HEK293 (cell line): ENCODE measurements around the gene RASGEF1B.

Experiments used
- CTCF ChIA-PET: fragments of 350-600 bp; formaldehyde crosslinking; extraction: SDS; loops from one replicate; lab custom pipeline; 2021; ENCODE audit warnings: antibody characterized with exemption; lab: Yijun Ruan, JAX
- POLR2A ChIA-PET: fragments of 300-600 bp; formaldehyde crosslinking; extraction: SDS; loops from one replicate; lab custom pipeline; 2020; ENCODE audit warnings: antibody characterized with exemption, inconsistent platforms; lab: Yijun Ruan, JAX
- H3K27ac ChIP-seq: fragments of 200-500 bp; sonication (Bioruptor generic); 2 replicates; pipeline ENCODE4 v1.5.1; 2014; ENCODE audit warnings: low read depth, low read length, control low read depth, inconsistent platforms; ENCODE audit errors: extremely low read depth
- H3K36me3 ChIP-seq, 2 experiments: fragments of 200-500 bp in 1 of 2; sonication (Bioruptor generic) in 1 of 2; 1 replicate in 1 of 2; 2 replicates in 1 of 2; pipeline ENCODE4 v1.5.1; 2014 to 2017; ENCODE audit warnings: inconsistent platforms in 2 of 2, low read length in 2 of 2; ENCODE audit not compliant: control insufficient read depth in 2 of 2, insufficient read depth in 1 of 2
- H3K4me1 ChIP-seq: fragments of 200-500 bp; sonication (Bioruptor generic); 2 replicates; pipeline ENCODE4 v1.5.1; 2014; ENCODE audit warnings: mild to moderate bottlenecking, low read length, inconsistent platforms; ENCODE audit not compliant: control insufficient read depth, insufficient read depth
- H3K4me3 ChIP-seq: 2 replicates; pipeline ENCODE4 v1.5.1; 2011; ENCODE audit warnings: low read depth, mild to moderate bottlenecking, control low read depth, low read length, moderate library complexity
- H3K9me3 ChIP-seq: fragments of 200-500 bp; sonication (Bioruptor generic); 2 replicates; pipeline ENCODE4 v1.5.1; 2014; ENCODE audit warnings: low read depth, low read length, inconsistent platforms; ENCODE audit not compliant: control insufficient read depth, insufficient read depth
- BCL11A ChIP-seq: fragments of 450-650 bp; formaldehyde crosslinking; IDR thresholded peaks from 2 replicates; pipeline ENCODE4 v1.5.1; 2016; ENCODE audit warnings: low read depth, missing biosample characterization, missing genetic modification characterization
- BCL6B ChIP-seq: fragments of 450-650 bp; formaldehyde crosslinking; IDR thresholded peaks from 2 replicates; pipeline ENCODE4 v1.5.1; 2017; ENCODE audit warnings: missing biosample characterization, missing genetic modification characterization
- ELK4 ChIP-seq: IDR thresholded peaks from 2 replicates; pipeline ENCODE4 v1.6.1; 2011; ENCODE audit warnings: mild to moderate bottlenecking, low read depth, low read length, borderline replicate concordance
- INSM2 ChIP-seq: fragments of 450-650 bp; formaldehyde crosslinking; IDR thresholded peaks from 2 replicates; pipeline ENCODE4 v1.5.1; 2016; ENCODE audit warnings: missing biosample characterization, missing genetic modification characterization
- SCRT1 ChIP-seq: fragments of 450-650 bp; formaldehyde crosslinking; IDR thresholded peaks from 2 replicates; pipeline ENCODE4 v1.5.1; 2016; ENCODE audit warnings: missing biosample characterization, missing genetic modification characterization, borderline replicate concordance
- SP3 ChIP-seq: fragments of 450-650 bp; formaldehyde crosslinking; IDR thresholded peaks from 2 replicates; pipeline ENCODE4 v1.5.1; 2016; ENCODE audit warnings: missing biosample characterization, missing genetic modification characterization
- ZBTB20 ChIP-seq: fragments of 450-650 bp; formaldehyde crosslinking; IDR thresholded peaks from 2 replicates; pipeline ENCODE4 v1.5.1; 2016; ENCODE audit warnings: missing biosample characterization, missing genetic modification characterization
- ZBTB21 ChIP-seq: fragments of 450-650 bp; formaldehyde crosslinking; IDR thresholded peaks from 2 replicates; pipeline ENCODE4 v1.5.1; 2017; ENCODE audit warnings: missing biosample characterization, missing genetic modification characterization
- ZFP37 ChIP-seq: fragments of 450-650 bp; formaldehyde crosslinking; IDR thresholded peaks from 2 replicates; pipeline ENCODE4 v1.5.1; 2016; ENCODE audit warnings: missing biosample characterization, missing genetic modification characterization
- ZNF112 ChIP-seq: fragments of 450-650 bp; formaldehyde crosslinking; IDR thresholded peaks from 2 replicates; pipeline ENCODE4 v1.5.0; 2017; ENCODE audit warnings: missing biosample characterization, missing genetic modification characterization
- ZNF121 ChIP-seq: fragments of 450-650 bp; formaldehyde crosslinking; IDR thresholded peaks from 2 replicates; pipeline ENCODE4 v1.5.1; 2016; ENCODE audit warnings: missing biosample characterization, missing genetic modification characterization
- ZNF132 ChIP-seq: fragments of 450-650 bp; formaldehyde crosslinking; IDR thresholded peaks from 2 replicates; pipeline ENCODE4 v1.5.1; 2017; ENCODE audit warnings: missing biosample characterization, missing genetic modification characterization, borderline replicate concordance
- ZNF133 ChIP-seq: fragments of 450-650 bp; formaldehyde crosslinking; IDR thresholded peaks from 2 replicates; pipeline ENCODE4 v1.5.1; 2016; ENCODE audit warnings: missing biosample characterization, missing genetic modification characterization
- ZNF155 ChIP-seq: fragments of 450-650 bp; formaldehyde crosslinking; IDR thresholded peaks from 2 replicates; pipeline ENCODE4 v1.5.1; 2016; ENCODE audit warnings: missing biosample characterization, missing genetic modification characterization
- ZNF16 ChIP-seq: fragments of 450-650 bp; formaldehyde crosslinking; IDR thresholded peaks from 2 replicates; pipeline ENCODE4 v1.5.1; 2016; ENCODE audit warnings: low read depth, missing biosample characterization, missing genetic modification characterization
- ZNF239 ChIP-seq: fragments of 450-650 bp; formaldehyde crosslinking; IDR thresholded peaks from 2 replicates; pipeline ENCODE4 v1.5.1; 2016; ENCODE audit warnings: missing biosample characterization, missing genetic modification characterization
- ZNF501 ChIP-seq: fragments of 450-650 bp; formaldehyde crosslinking; IDR thresholded peaks from 2 replicates; pipeline ENCODE4 v1.5.1; 2016; ENCODE audit warnings: missing biosample characterization, missing genetic modification characterization
- ZNF513 ChIP-seq: fragments of 450-650 bp; IDR thresholded peaks from 2 replicates; pipeline ENCODE4 v1.5.1; 2018; ENCODE audit warnings: missing biosample characterization, missing genetic modification characterization
- ZNF521 ChIP-seq: fragments of 450-650 bp; formaldehyde crosslinking; IDR thresholded peaks from 2 replicates; pipeline ENCODE4 v1.5.1; 2017; ENCODE audit warnings: missing biosample characterization, mild to moderate bottlenecking, missing genetic modification characterization
- ZNF585B ChIP-seq: fragments of 450-650 bp; formaldehyde crosslinking; IDR thresholded peaks from 2 replicates; pipeline ENCODE4 v1.5.1; 2016; ENCODE audit warnings: missing biosample characterization, missing genetic modification characterization
- ZNF596 ChIP-seq: fragments of 450-650 bp; IDR thresholded peaks from 2 replicates; pipeline ENCODE4 v1.5.0; 2018; ENCODE audit warnings: missing biosample characterization, mild to moderate bottlenecking, missing genetic modification characterization, moderate library complexity
- ZNF747 ChIP-seq: fragments of 450-650 bp; formaldehyde crosslinking; IDR thresholded peaks from 2 replicates; pipeline ENCODE4 v1.5.1; 2016; ENCODE audit warnings: missing biosample characterization, missing genetic modification characterization
- ZNF76 ChIP-seq: fragments of 450-650 bp; formaldehyde crosslinking; IDR thresholded peaks from 2 replicates; pipeline ENCODE4; 2016; ENCODE audit warnings: low read depth, missing biosample characterization, missing genetic modification characterization, borderline replicate concordance
- ZNF777 ChIP-seq: fragments of 450-650 bp; formaldehyde crosslinking; IDR thresholded peaks from 2 replicates; pipeline ENCODE4 v1.5.1; 2017; ENCODE audit warnings: missing biosample characterization, missing genetic modification characterization, borderline replicate concordance

The RASGEF1B gene

DNA sequence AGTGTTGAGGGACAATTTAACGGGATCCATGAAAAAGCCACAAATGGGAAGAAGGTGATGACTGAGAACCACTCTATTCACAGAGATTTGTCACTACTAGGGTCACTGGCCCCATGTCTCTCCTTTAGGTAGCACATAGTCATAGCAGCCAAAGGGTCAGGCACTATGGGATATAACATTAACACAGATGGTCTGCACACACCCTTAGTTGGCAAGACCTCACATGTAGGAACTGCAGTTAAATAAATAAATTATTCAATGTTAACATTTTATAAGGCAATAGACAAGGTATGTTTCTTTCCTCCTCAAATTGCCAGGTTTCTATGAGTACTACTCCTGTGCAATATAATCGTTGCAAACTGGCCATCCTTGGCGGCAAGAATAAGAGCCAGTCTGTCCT is 10.9 kb downstream of the RASGEF1B start:
- CTCF ChIA-PET = interaction anchor here (1.0 kb wide), 1 partner anchor 384 kb away, joined by 3 read pairs; no protein-coding TSS in a partner anchor
- TF ChIP-seq ZNF239 (tag by site-specific recombination) = no peak
- no peak for TF ChIP-seq ZFP37 (tag by site-specific recombination)
- no peak for TF ChIP-seq ZNF747
- no peak for TF ChIP-seq ZBTB21
- TF ChIP-seq ZNF777 (tag by site-specific recombination) = no peak
- no peak for TF ChIP-seq ZNF76 (tag by site-specific recombination)
- TF ChIP-seq ZNF112 (tag by site-specific recombination) = no peak
- no peak for TF ChIP-seq ZNF133 (tag by site-specific recombination)
- TF ChIP-seq ZNF155 (tag by site-specific recombination) = no peak
- TF ChIP-seq BCL11A (tag by site-specific recombination) = no peak
- POLR2A ChIA-PET = no interaction called here
- H3K9me3 ChIP-seq = no peaks in the 10 kb centered on the region
- peaks cover 4% of the 10 kb centered on the region; the same call in 1 of the 2 replicates for H3K4me1 ChIP-seq
- H3K36me3 ChIP-seq = peaks cover 4 to 28% of the 10 kb centered on the region in 2 experiments
- H3K27ac ChIP-seq = no peak overlapping the region
- H3K4me3 ChIP-seq = no peak overlapping the region

- POLR2A ChIA-PET = no interaction called here
- H3K36me3 ChIP-seq = peaks cover 4 to 34% of the 10 kb centered on the region in 2 experiments
- no peak for TF ChIP-seq ZNF132 (tag by site-specific recombination)
- no peak for TF ChIP-seq ZNF501 (tag by site-specific recombination)
- TF ChIP-seq ZBTB20 (tag by site-specific recombination) = no peak
- TF ChIP-seq ZNF513 (tag by site-specific recombination) = no peak
- no peak for TF ChIP-seq SCRT1 (tag by site-specific recombination)
- no peak for TF ChIP-seq ZNF585B
- TF ChIP-seq BCL6B (tag by site-specific recombination) = no peak
- no peak for TF ChIP-seq INSM2
- no peak for TF ChIP-seq ZNF521 (tag by site-specific recombination)
- no peak for TF ChIP-seq ELK4
- TF ChIP-seq ZNF121 (tag by site-specific recombination) = no peak
- TF ChIP-seq ZFP37 (tag by site-specific recombination) = no peak
- TF ChIP-seq ZNF16 (tag by site-specific recombination) = no peak
- no peak for TF ChIP-seq SP3 (tag by site-specific recombination)
- TF ChIP-seq ZNF596 = no peak
Observed at GRCh38 chr4:81460191-81460701, 11.5 kb downstream of the RASGEF1B start.

More at GRCh38 chr4:81460191-81460701, 11.5 kb downstream of the RASGEF1B start:
- Histone ChIP-seq H3K27ac (no peak overlapping the region), H3K9me3 (no peaks in the 10 kb centered on the region), H3K4me1 (no peaks in the 10 kb centered on the region; the same call in 1 of the 2 replicates), H3K4me3 (no peak overlapping the region)
- CTCF ChIA-PET = interaction anchor here (0.5 kb wide), 1 partner anchor 873 kb away, joined by 4 read pairs; no protein-coding TSS in a partner anchor
